OCI-M2 (cell line): ENCODE results near the gene MKRN2.
"Not testable (repeated sequence)": the region's sequence is repeated elsewhere in the genome, so short reads cannot be mapped to it uniquely, and the experiment has no call there.

Source experiments
- DNase-seq: peaks from one replicate; lab custom pipeline; 2025; ENCODE audit not compliant: unreplicated experiment; lab: John Stamatoyannopoulos, UW

The MKRN2 gene

GRCh38 chr3:12627370-12627769, 70.5 kb downstream of the MKRN2 start:
- no peak for DNase-seq

GRCh38 chr3:12628813-12629212, 71.9 kb downstream of the MKRN2 start:
- DNase-seq, result no peak

- no peak for DNase-seq
Measured at GRCh38 chr3:12629560-12629959, 72.7 kb downstream of the MKRN2 start.

- DNase-seq, result no peak
Measured at GRCh38 chr3:12630292-12630691, 73.4 kb downstream of the MKRN2 start.

GRCh38 chr3:12630843-12631242, 74.0 kb downstream of the MKRN2 start:
- DNase-seq, result not testable (repeated sequence)

GRCh38 chr3:12632523-12632922, 75.6 kb downstream of the MKRN2 start:
- DNase-seq, result no peak

GRCh38 chr3:12633108-12633507, 76.2 kb downstream of the MKRN2 start:
- DNase-seq, result no peak
